Caco-2 (cell line): Measurements from ENCODE around the gene COX10. TPM values are rescaled to one million over a fixed set of nuclear protein-coding genes. Genes with fewer than 3 reads are reported as not detected.

Source experiments
- BruUV-seq: library from RNA; stranded (reverse); fragments of 400-500 nt; replicated peaks from 2 replicates; lab custom pipeline; 2021; lab: Mats Ljungman, UMichigan
- CTCF ChIA-PET: fragments of 300-600 bp; sonication (Branson Sonifier 250); formaldehyde crosslinking; loops from one replicate; lab custom pipeline; 2022; ENCODE audit warnings: antibody characterized with exemption; lab: Charles Lee
- POLR2A ChIA-PET: fragments of 300-600 bp; sonication (Branson Sonifier 250); formaldehyde crosslinking; loops from one replicate; lab custom pipeline; 2022; ENCODE audit warnings: antibody characterized with exemption; lab: Charles Lee
- DNase-seq, 2 experiments: peaks; one replicate each; pipeline versions ENCODE4 v3.0.0 to v3.0.0-alpha.2; 2020 to 2022
- H3K27me3 ChIP-seq: replicated peaks from 2 replicates; pipeline ENCODE4 v1.6.0; 2011; ENCODE audit warnings: low read length; ENCODE audit not compliant: control insufficient read depth, insufficient read depth
- H3K36me3 ChIP-seq: 2 replicates; pipeline ENCODE4 v1.5.1; 2011; ENCODE audit warnings: low read length; ENCODE audit not compliant: control insufficient read depth, insufficient read depth
- H3K4me1 ChIP-seq: fragments of 250-450 bp; sonication (Bioruptor Pico); 2 replicates; pipeline ENCODE4 v1.5.1; 2020; ENCODE audit warnings: mild to moderate bottlenecking
- H3K4me3 ChIP-seq: 2 replicates; pipeline ENCODE4 v1.5.1; 2011; ENCODE audit warnings: low read depth, mild to moderate bottlenecking, control low read depth, low read length
- H3K9me3 ChIP-seq: fragments of 250-450 bp; sonication (Bioruptor Pico); 2 replicates; pipeline ENCODE4 v1.5.1; 2020; ENCODE audit warnings: mild to moderate bottlenecking, moderate library complexity
- H3K27ac Mint-ChIP-seq: one replicate; pipeline ENCODE4 v1.8.0; 2022; ENCODE audit warnings: mixed read lengths; ENCODE audit not compliant: unreplicated experiment
- H3K27me3 Mint-ChIP-seq: one replicate; pipeline ENCODE4 v1.8.0; 2022; ENCODE audit warnings: mixed read lengths; ENCODE audit not compliant: insufficient read depth, unreplicated experiment
- H3K36me3 Mint-ChIP-seq: one replicate; pipeline ENCODE4 v1.8.0; 2022; ENCODE audit warnings: mild to moderate bottlenecking, mixed read lengths; ENCODE audit not compliant: insufficient read depth, unreplicated experiment
- H3K4me1 Mint-ChIP-seq: one replicate; pipeline ENCODE4 v1.8.0; 2022; ENCODE audit warnings: low read depth, mixed read lengths; ENCODE audit not compliant: unreplicated experiment
- H3K4me3 Mint-ChIP-seq: one replicate; pipeline ENCODE4 v1.8.0; 2022; ENCODE audit warnings: mild to moderate bottlenecking, moderate library complexity, mixed read lengths; ENCODE audit not compliant: unreplicated experiment
- H3K9me3 Mint-ChIP-seq: one replicate; pipeline ENCODE4 v1.8.0; 2022; ENCODE audit warnings: mixed read lengths; ENCODE audit not compliant: unreplicated experiment
- CTCF ChIP-seq, 2 experiments: fragments of 200-600 bp in 1 of 2; IDR thresholded peaks; 1 replicate in 1 of 2; 2 replicates in 1 of 2; pipeline versions ENCODE4 v1.5.1 to v1.8.0; 2011 to 2022; ENCODE audit warnings: antibody characterized with exemption in 1 of 2, control low read depth in 1 of 2, inconsistent platforms in 1 of 2, low read depth in 1 of 2, low read length in 1 of 2, mild to moderate bottlenecking in 1 of 2, moderate library complexity in 1 of 2; ENCODE audit not compliant: insufficient read depth in 1 of 2, severe bottlenecking in 1 of 2, unreplicated experiment in 1 of 2
- intact Hi-C: fragments of 100-400 bp; cut with micrococcal nuclease; formaldehyde crosslinking; loops from one replicate; pipeline ENCODE4 v1.10.0; 2022; ENCODE audit not compliant: unreplicated experiment
- total RNA-seq: library from RNA; stranded (reverse); gene quantifications from 2 replicates; pipeline ENCODE4 v1.2.3, GENCODE V29; 2022

COX10 gene
- total RNA-seq, 1 experiment from 2014 or later = 13.5 TPM

DNA sequence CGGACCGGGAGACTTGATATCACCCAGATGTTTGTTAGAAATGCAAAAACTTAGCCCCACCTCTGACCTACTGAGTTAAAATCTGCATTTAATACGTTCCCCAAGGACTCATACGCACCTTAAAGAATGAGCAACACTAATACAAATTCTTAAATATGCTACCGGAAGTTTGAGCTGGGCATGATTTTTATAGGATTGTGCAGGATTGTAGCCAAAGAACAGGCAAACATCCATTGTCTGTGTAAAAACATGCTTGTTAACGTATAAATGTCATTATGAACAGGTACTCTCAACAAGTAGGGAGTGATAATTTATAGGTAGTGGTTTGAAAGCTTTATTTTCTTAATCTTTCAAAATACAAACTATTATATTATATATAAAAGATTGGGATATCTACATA lies 22.3 kb upstream of the COX10 start:
- Mint-ChIP-seq H3K36me3 (no peaks in the 10 kb centered on the region), H3K9me3 (no peaks in the 10 kb centered on the region), H3K4me1 (no peaks in the 10 kb centered on the region), H3K27ac (no peak overlapping the region), H3K27me3 (no peaks in the 10 kb centered on the region), H3K4me3 (no peak overlapping the region)
- Histone ChIP-seq H3K36me3 (no peaks in the 10 kb centered on the region), H3K4me3 (no peak overlapping the region), H3K27me3 (no peaks in the 10 kb centered on the region), H3K4me1 (no peaks in the 10 kb centered on the region), H3K9me3 (no peaks in the 10 kb centered on the region)
- no peak for TF ChIP-seq CTCF (IDR thresholded peaks at IDR 0.05; ENCODE audit: insufficient read depth in 1 of 2, low read depth in 1 of 2, low read length in 1 of 2, severe bottlenecking in 1 of 2, unreplicated experiment in 1 of 2)
- DNase-seq = no peak
- no TSS peak for BruUV-seq
- POLR2A ChIA-PET = no interaction called here
- intact Hi-C loops = no loop called here
- CTCF ChIA-PET = no interaction called here

DNA sequence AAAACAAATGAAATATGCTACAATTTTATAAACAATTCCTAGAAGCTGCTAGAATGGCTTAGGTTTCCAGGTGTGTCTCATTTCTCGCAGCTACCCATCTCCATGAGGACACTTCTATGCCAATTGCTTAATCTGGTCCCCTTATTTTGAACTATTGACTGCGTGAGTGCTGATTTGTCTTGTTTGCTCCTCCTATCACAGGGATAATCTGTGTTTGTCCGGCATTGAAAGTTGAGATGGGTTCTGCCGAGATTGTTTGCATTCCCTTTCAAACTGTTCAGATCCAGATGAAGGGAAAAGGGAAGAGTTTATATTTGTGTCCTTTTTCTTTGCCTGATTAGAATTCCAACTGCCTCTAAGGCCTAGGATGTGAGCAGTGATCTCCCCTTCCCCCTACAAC lies 21.7 kb upstream of the COX10 start:
- no peak for TF ChIP-seq CTCF (IDR thresholded peaks at IDR 0.05; ENCODE audit: insufficient read depth in 1 of 2, low read depth in 1 of 2, low read length in 1 of 2, severe bottlenecking in 1 of 2, unreplicated experiment in 1 of 2)
- H3K9me3 ChIP-seq = no peaks in the 10 kb centered on the region
- no TSS peak for BruUV-seq
- DNase-seq = no peak
- H3K27ac Mint-ChIP-seq = no peak overlapping the region
- H3K27me3 ChIP-seq = no peaks in the 10 kb centered on the region
- no peaks in the 10 kb centered on the region for H3K27me3 Mint-ChIP-seq
- intact Hi-C loops = no loop called here
- H3K4me1 ChIP-seq = no peaks in the 10 kb centered on the region
- H3K9me3 Mint-ChIP-seq = no peaks in the 10 kb centered on the region
- no peaks in the 10 kb centered on the region for H3K36me3 Mint-ChIP-seq
- no peaks in the 10 kb centered on the region for H3K36me3 ChIP-seq
- H3K4me3 Mint-ChIP-seq = no peak overlapping the region
- CTCF ChIA-PET = no interaction called here
- H3K4me3 ChIP-seq = no peak overlapping the region
- no peaks in the 10 kb centered on the region for H3K4me1 Mint-ChIP-seq
- POLR2A ChIA-PET = no interaction called here

DNA sequence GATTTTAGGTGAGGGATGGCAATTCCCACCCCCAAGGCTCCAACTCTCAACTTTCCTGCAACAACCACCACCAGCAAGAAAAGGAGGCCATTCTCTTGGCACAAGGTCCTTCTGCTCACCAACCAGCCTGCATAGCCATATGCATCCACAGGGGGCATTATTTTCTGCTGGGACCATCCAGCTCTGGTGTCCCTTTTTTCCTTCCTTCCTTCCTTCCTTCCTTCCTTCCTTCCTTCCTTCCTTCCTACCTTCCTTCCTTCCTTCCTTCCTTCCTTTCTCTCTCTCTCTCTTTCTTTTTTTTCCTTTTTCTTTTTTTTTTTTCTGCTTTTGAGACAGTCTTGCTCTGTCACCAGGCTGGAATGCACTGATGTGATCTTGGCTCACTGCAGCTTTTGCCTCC lies 21.1 kb upstream of the COX10 start:
- Histone ChIP-seq H3K4me3 (no peak overlapping the region), H3K4me1 (no peaks in the 10 kb centered on the region), H3K27me3 (no peaks in the 10 kb centered on the region), H3K9me3 (no peaks in the 10 kb centered on the region), H3K36me3 (no peaks in the 10 kb centered on the region)
- TF ChIP-seq CTCF (IDR thresholded peaks at IDR 0.05; ENCODE audit: insufficient read depth in 1 of 2, low read depth in 1 of 2, low read length in 1 of 2, severe bottlenecking in 1 of 2, unreplicated experiment in 1 of 2) = no peak
- Mint-ChIP-seq H3K9me3 (no peaks in the 10 kb centered on the region), H3K4me3 (no peak overlapping the region), H3K36me3 (no peaks in the 10 kb centered on the region), H3K4me1 (no peaks in the 10 kb centered on the region), H3K27ac (no peak overlapping the region), H3K27me3 (no peaks in the 10 kb centered on the region)
- BruUV-seq = no TSS peak
- intact Hi-C loops = no loop called here
- ChIA-PET CTCF (interaction anchor here (0.7 kb wide), 1 partner anchor 229 kb away, joined by 11 read pairs; no protein-coding TSS in a partner anchor), POLR2A (no interaction called here)
- peak in 1 of 2 experiments; percentile 2 for DNase-seq
